Measurements from ENCODE around the gene AP3S2.

AP3S2 gene

GRCh38 chr15:89898614-89899294 is 5.0 kb upstream of the AP3S2 start:
- Histone ChIP-seq H3K79me2 (ENCODE audit: insufficient read depth, low read depth) (peaks cover under 1% of the 10 kb centered on the region; the same call in 1 of the 2 replicates), H3K4me2 (no peak overlapping the region), H3K36me3 (ENCODE audit: insufficient read depth) (no peaks in the 10 kb centered on the region), H4K20me1 (ENCODE audit: insufficient read depth) (no peaks in the 10 kb centered on the region), H3K4me3 (IDR thresholded peaks at IDR 0.05; ENCODE audit: insufficient read depth, low read depth, low read length) (no peak overlapping the region), H3K9ac (no peak overlapping the region), H3K27ac (no peak overlapping the region), H2AFZ (ENCODE audit: low read depth) (no peak overlapping the region; the same call in 1 of the 2 replicates), H3K4me1 (ENCODE audit: low read depth, poor library complexity, severe bottlenecking) (peaks cover 13% of the 10 kb centered on the region), H3K27me3 (ENCODE audit: insufficient read depth, low read depth) (no peaks in the 10 kb centered on the region)
- TF ChIP-seq, protein P1, sequence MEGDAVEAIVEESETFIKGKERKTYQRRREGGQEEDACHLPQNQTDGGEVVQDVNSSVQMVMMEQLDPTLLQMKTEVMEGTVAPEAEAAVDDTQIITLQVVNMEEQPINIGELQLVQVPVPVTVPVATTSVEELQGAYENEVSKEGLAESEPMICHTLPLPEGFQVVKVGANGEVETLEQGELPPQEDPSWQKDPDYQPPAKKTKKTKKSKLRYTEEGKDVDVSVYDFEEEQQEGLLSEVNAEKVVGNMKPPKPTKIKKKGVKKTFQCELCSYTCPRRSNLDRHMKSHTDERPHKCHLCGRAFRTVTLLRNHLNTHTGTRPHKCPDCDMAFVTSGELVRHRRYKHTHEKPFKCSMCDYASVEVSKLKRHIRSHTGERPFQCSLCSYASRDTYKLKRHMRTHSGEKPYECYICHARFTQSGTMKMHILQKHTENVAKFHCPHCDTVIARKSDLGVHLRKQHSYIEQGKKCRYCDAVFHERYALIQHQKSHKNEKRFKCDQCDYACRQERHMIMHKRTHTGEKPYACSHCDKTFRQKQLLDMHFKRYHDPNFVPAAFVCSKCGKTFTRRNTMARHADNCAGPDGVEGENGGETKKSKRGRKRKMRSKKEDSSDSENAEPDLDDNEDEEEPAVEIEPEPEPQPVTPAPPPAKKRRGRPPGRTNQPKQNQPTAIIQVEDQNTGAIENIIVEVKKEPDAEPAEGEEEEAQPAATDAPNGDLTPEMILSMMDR (conservative IDR thresholded peaks at IDR 0.05; ENCODE audit: low read depth, low read length): peak; percentile 68

- TF ChIP-seq, protein P1 (conservative IDR thresholded peaks at IDR 0.05; ENCODE audit: low read depth, low read length): no peak
- Histone ChIP-seq H2AFZ (ENCODE audit: low read depth) (no peak overlapping the region; the same call in 1 of the 2 replicates), H3K36me3 (ENCODE audit: insufficient read depth) (no peaks in the 10 kb centered on the region), H3K4me3 (IDR thresholded peaks at IDR 0.05; ENCODE audit: insufficient read depth, low read depth, low read length) (no peak overlapping the region), H3K4me1 (ENCODE audit: low read depth, poor library complexity, severe bottlenecking) (peaks cover 14% of the 10 kb centered on the region), H3K79me2 (ENCODE audit: insufficient read depth, low read depth) (peaks cover 6% of the 10 kb centered on the region), H3K27ac (no peak overlapping the region), H3K4me2 (no peak overlapping the region), H3K27me3 (ENCODE audit: insufficient read depth, low read depth) (no peaks in the 10 kb centered on the region), H3K9ac (no peak overlapping the region), H4K20me1 (ENCODE audit: insufficient read depth) (no peaks in the 10 kb centered on the region)
These were observed 4.4 kb upstream of the AP3S2 start for GRCh38 chr15:89898146-89898545.

DNA sequence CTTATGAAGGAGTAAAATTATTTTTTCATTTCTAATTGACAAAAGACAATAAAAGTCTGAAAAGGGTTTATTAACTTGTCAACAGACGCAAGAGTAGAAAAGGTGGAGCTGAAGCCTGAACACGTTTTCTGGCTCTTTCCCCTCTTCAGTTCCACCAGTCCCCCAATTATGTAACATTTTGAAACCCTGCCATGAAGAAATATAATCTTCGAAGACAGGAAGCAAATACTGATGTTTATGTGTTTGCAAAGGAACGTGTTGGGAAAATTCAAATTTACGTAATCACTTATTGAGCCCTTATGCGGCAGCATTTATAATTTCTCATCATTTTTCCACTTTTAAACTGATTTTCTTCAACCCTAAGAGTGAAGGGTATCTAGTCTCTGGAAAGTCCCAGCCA is 767 bp downstream of the AP3S2 start:
- H3K27ac ChIP-seq: peak overlapping the region; percentile 78

GRCh38 chr15:89888214-89888804 is 5.5 kb downstream of the AP3S2 start:
- Histone ChIP-seq H3K79me2 (ENCODE audit: insufficient read depth, low read depth) (peaks cover 26% of the 10 kb centered on the region), H3K4me1 (ENCODE audit: low read depth, poor library complexity, severe bottlenecking) (peaks cover 64% of the 10 kb centered on the region), H2AFZ (ENCODE audit: low read depth) (no peak overlapping the region), H3K27ac (no peak overlapping the region), H3K9ac (no peak overlapping the region), H4K20me1 (ENCODE audit: insufficient read depth) (no peaks in the 10 kb centered on the region), H3K27me3 (ENCODE audit: insufficient read depth, low read depth) (no peaks in the 10 kb centered on the region), H3K4me3 (IDR thresholded peaks at IDR 0.05; ENCODE audit: insufficient read depth, low read depth, low read length) (no peak overlapping the region), H3K36me3 (ENCODE audit: insufficient read depth) (no peaks in the 10 kb centered on the region), H3K4me2 (peak overlapping the region; percentile 15; the same call in 1 of the 2 replicates)
- TF ChIP-seq, protein P1 (conservative IDR thresholded peaks at IDR 0.05; ENCODE audit: low read depth, low read length): peak; percentile 69

More for the DNA sequence above, 767 bp downstream of the AP3S2 start:
- Histone ChIP-seq H3K4me3 (IDR thresholded peaks at IDR 0.05; ENCODE audit: insufficient read depth, low read depth, low read length) (no peak overlapping the region), H3K4me2 (peak overlapping the region; percentile 83), H4K20me1 (ENCODE audit: insufficient read depth) (no peaks in the 10 kb centered on the region), H3K4me1 (ENCODE audit: low read depth, poor library complexity, severe bottlenecking) (peaks cover 56% of the 10 kb centered on the region), H3K27me3 (ENCODE audit: insufficient read depth, low read depth) (no peaks in the 10 kb centered on the region), H3K36me3 (ENCODE audit: insufficient read depth) (no peaks in the 10 kb centered on the region), H3K79me2 (ENCODE audit: insufficient read depth, low read depth) (peaks cover 30% of the 10 kb centered on the region), H3K9ac (peak overlapping the region; percentile 80), H2AFZ (ENCODE audit: low read depth) (no peak overlapping the region; the same call in 1 of the 2 replicates)
- TF ChIP-seq, protein P1 (conservative IDR thresholded peaks at IDR 0.05; ENCODE audit: low read depth, low read length): no peak
